IPS DF 4.7 (cell line): ENCODE results near the gene NEK11.

ENCODE experiments used
- DNase-seq: peaks from one replicate; pipeline ENCODE4 v3.0.0-alpha.2; 2013; ENCODE audit warnings: low spot score; ENCODE audit errors: extremely low read depth

Gene NEK11, protein sequence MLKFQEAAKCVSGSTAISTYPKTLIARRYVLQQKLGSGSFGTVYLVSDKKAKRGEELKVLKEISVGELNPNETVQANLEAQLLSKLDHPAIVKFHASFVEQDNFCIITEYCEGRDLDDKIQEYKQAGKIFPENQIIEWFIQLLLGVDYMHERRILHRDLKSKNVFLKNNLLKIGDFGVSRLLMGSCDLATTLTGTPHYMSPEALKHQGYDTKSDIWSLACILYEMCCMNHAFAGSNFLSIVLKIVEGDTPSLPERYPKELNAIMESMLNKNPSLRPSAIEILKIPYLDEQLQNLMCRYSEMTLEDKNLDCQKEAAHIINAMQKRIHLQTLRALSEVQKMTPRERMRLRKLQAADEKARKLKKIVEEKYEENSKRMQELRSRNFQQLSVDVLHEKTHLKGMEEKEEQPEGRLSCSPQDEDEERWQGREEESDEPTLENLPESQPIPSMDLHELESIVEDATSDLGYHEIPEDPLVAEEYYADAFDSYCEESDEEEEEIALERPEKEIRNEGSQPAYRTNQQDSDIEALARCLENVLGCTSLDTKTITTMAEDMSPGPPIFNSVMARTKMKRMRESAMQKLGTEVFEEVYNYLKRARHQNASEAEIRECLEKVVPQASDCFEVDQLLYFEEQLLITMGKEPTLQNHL

DNA sequence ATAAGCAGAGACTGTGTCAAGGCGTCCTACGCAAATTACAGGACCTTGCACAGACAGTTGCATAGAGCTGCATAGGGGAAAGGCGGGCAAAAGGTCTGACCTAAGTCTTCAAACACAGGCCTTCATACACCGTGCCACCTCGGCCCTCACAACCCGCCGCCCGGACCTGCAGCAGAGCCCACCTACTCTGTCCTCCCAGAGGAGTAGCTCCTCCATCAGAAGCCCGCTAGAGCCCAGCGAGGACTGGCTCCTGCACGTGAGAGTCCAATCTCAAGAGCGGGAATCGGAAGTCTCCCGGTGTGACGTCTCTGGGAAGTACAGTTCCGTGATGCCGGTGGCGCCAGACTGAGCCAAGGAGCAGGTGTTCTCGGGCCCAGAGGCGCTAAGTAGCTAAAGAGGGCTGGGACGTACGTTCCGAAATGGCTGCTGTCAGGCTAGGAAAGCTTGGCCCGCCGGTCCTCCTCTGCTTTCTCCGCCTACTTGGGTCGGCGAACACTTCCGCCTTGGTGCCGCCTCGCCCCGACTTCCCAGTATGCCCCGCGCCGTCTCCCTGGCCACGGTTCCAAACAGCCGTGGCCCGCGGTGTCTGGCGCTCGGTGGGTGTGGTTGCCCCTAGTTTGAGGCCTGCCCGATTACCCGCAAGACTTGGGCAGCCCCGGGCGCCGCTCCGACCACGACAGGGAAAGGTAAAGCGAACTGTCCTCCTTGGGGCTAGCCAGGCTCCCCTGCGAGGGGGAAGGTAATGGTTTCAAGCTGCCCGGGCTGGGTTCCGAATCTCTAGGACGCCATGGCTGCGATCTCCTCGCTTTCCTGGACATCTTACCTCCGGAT lies at the start of gene NEK11, which contains the start of gene ASTE1:
Gene NEK11, plus strand, starts transcription at position 557 of the 831 bp plus-strand sequence. CDS start 2,832 bp downstream, outside the sequence.
Gene ASTE1, minus strand, starts transcription at position 505 of the 831 bp plus-strand sequence. CDS start 1,519 bp downstream, outside the sequence.
- no peak for DNase-seq

DNA sequence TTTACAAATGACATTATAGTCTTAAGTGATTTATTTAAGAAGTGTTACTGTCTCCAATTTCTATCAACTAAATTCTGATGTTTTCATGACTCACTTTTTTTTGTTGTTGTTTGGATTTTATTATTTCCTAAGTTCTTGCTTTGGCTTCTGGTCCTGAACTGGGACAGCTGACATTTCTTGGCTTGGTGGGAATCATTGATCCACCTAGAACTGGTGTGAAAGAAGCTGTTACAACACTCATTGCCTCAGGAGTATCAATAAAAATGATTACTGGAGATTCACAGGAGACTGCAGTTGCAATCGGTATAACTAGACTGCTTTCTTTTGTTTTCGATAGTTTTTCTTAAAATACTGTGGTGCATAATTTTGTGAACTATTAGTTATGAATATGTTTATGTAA lies 47.6 kb upstream of the NEK11 start:
- DNase-seq, result no peak

DNA sequence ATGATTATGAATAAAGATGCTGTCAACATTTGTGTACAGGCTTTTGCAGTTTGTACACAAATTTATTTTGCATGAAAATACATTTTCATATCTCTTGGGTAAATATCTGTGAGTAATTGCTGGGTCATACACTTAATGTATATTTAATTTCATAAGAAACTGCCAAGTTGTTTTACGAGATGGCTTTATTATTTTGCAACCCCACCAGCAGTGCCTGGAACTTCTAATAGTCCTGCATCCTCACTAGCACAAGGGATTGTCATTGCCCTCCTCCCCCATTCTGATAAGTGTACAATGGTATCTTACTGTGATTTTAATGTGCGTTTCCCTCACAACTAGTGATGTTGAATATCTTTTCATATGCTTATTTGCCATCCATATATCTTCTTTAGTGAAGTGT lies 45.2 kb upstream of the NEK11 start:
- DNase-seq, result no peak

DNA sequence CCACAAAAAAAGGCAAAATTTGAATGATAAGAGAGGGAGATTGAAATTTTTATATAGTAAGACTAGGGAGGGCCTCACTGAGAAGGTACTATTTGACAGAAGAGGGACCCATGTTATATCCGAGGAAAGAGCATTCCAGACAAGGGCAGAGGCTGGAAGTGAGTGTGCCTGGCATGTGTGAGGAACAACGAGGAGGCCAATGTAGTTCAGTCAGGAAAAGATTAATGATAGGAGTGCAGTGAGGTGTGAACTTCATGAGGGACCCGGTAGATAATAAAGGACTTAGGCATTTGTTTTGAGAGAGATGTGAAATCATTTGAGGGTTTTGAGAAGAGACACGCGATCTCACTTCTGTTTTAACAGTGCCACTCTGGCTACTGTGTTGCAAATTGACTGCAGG lies 36.4 kb upstream of the NEK11 start:
- no peak for DNase-seq

DNA sequence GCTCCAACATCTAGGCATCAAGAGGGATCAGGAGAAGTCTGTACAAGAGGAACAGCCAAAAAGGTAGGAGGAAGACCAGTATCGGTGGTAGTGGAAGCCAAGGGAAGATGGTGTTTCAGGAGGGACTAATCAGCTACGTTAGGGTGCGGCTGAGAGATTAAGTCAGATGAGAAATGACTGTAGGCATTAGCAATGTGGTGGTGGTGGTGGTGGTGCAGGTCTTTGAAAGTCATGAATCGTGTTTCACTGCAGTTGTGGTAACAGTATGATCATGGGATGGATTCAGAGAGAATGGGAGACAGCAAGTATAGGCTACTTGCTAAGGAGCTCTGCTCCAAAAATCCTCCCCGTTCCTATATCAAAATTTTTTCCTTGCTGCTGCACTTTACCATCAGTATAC lies 35.6 kb upstream of the NEK11 start:
- no peak for DNase-seq

DNA sequence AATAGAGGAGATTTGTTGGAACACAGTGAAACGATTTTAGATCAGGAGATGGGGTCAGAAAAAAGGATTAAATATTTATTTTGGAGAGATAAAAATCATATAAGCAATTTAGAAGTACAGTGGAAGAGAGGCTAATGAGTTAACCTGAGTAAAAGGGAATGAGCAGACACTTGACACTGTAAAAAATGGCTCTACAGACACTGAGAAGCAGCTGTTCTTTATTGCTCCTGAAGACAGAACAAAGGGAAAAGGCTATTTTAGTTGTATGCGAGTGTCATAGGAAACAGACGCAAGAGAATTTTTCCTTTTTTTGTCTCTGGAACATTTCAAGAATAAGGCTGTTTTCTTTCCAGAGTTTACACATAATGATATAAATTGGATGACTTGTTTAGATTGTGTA lies 34.3 kb upstream of the NEK11 start:
- DNase-seq, result no peak

DNA sequence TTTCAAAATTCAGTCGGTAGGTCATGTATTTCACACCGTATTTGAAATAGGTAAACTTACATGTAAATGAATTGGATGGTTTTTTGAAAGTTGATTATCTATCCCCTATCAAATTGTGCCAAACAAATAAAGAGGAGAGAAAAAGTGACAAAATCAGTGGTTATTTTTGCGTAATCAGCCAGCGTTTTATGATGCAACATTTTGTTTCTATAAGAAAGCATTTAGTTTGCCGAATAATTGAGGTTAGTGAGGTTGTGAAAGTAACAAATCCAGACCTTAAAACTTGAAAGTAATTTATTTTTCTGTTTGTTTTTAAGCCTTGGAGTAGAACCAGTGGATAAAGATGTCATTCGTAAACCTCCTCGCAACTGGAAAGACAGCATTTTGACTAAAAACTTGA lies 29.4 kb upstream of the NEK11 start:
- DNase-seq, result no peak

DNA sequence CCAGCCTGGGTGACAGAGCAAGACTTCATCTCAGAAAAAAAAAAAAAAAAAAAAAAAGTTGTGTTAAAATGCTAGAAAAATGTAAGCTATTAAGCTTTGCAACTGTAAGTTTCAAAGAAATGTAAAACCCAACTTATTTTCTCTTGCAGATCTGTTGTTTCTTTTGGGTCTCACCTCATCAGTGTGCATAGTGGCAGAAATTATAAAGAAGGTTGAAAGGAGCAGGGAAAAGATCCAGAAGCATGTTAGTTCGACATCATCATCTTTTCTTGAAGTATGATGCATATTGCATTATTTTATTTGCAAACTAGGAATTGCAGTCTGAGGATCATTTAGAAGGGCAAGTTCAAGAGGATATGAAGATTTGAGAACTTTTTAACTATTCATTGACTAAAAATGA lies 25.6 kb upstream of the NEK11 start:
- no peak for DNase-seq

DNA sequence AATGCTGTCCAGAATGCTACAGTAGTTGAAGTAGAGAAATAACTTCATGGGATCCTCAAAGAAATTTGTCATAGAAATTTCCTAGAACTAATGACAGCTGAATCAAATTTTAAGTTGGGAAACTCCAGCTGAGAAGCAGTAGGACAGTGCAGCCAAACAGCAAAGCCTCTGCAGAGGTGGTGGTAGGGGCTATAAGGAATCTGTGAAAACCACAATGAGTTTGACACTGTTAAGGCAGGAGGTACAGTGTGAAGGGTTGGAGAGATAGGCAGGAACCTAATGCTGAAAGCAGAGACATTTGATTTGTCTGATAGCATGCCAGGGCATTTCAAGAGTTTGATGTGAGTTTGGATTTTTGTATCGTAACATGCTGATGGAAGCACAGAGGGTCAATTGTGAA lies 22.1 kb upstream of the NEK11 start:
- no peak for DNase-seq

DNA sequence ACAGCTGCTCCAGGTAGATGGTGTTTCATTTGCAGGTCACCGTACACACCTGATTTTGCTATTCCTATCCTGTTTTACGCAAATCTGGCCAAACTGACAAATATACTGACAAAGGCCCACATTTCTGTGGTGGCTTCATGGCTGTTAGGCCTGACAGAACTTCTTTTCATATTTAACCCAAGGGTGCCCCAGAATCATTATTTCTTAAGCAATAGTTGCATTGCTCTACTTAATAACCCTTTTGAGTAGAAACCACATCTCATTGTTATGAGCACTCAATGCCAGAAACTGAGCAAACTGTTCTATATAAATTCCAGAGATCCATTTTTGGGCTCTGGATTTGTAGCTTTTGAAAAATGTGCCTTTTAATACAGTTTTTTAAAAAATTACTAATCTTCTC lies 19.4 kb upstream of the NEK11 start:
- no peak for DNase-seq

DNA sequence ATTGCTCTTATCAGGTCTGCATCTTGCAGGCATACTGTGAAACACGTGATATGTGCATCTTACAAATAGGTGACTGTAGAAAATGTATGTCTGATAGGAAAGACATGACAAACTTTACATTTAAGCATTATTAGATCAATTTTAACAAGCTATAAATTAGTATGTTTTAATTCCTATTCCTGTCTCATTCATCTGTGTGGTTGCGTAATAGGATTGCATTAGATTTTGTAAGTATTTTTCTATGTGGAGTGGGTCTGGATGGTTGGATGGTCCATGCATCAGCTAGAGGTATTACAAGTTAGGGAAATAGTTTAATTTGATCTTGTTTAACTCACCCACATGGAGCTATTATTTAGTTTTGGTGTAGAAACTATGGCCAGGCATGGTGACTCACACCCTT lies 18.9 kb upstream of the NEK11 start:
- no peak for DNase-seq

DNA sequence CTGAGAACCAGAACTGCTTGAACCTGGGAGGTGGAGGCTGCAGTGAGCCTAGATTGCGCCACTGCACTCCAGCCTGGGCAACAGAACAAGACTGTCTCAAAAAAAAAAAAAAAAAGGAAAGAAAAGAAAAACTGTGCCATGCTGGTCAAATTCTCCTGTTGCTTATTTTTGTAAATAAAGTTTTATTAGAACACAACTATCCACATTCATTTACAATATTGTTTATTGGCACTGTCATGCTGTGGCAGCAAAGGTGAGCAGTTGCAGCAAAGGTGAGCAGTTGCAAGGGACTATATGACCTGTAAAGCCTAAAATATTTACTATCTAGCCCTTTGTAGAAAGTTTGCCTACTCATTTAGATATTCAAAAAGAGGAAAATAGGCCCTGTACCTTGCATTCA lies 18.4 kb upstream of the NEK11 start:
- DNase-seq, result no peak

DNA sequence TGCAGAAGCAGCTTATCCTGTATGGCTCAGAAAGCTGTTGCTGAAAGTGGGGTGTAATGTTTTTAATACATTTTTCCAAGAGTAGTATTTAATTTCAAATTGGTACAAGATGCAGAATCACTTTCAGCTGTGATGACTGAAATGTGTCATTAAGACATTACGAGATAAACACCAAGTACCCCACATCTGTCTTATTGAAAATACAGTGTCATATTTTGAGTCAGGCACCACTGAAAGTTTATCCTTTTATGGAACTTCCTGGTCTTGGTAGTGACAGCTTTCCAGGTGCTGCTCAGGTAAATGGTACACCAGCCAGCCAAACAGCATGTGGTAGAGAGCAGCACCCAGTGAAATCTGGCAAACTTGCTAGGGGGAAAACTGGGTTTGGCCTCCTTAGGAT lies 17.0 kb upstream of the NEK11 start:
- DNase-seq, result no peak

DNA sequence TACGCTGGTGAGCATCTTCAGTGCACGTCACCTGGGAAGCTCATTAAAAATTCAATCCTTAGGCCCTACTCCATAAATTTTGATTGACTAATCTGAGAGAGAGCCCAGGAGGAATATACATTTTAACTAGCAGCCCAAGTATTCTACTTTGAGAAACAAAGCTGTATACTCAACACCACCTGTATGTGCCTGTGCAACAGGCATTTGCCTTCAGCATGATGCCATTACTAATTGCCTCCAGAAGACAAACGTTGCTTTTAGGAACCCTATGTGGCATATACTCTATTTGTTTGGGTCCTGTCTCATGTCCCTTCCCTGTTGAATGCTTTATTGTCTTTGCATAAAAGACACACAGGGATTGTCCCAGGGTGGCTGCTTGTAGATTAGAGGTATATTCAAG lies 7.7 kb upstream of the NEK11 start:
- DNase-seq, result no peak

DNA sequence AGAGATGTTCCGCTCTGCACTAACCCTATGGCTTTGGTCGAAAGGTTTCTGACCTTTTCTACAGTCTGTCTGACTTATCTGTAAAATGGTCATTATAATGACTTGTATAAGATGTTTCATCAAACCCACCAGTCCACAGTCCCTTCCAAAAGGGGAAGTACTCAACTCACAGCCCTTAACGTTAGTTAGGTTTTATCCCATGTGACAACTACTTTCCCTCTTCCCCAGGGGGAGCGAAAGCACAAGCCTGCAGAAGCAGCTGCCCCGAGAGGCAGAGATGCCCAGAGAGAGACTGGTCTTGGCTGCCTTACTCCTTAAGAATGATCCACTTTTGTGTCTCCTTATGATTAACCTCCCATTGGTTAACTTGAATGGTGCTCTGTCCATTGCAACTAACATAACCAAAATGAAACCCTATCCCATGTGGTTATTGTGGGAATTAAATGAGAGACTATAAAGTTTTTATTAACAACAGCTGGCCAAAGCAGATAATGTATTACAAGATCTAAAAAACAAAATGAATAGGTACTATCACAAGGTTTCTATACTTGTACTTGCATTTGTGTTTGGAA lies 6.5 kb upstream of the NEK11 start:
- no peak for DNase-seq

DNA sequence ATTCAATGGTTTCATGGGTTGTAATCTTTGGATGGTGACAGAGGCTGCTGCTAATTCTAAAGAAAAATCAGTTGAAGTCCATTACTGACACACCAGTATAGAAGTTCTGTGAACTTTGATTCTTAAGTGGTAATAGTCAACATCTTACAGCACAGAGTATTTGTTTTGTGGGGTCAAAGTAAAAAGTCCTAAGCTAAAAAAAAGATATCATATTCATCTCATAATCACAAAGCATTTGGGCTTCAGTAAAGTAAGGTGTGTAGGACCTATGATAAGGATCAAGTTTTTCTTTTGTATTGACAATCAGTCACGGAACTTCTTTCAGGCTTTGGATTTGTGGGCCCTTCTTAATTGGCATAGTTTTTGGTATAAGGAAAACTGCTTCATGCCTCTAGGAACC lies 1.1 kb upstream of the NEK11 start:
- DNase-seq, result no peak

DNA sequence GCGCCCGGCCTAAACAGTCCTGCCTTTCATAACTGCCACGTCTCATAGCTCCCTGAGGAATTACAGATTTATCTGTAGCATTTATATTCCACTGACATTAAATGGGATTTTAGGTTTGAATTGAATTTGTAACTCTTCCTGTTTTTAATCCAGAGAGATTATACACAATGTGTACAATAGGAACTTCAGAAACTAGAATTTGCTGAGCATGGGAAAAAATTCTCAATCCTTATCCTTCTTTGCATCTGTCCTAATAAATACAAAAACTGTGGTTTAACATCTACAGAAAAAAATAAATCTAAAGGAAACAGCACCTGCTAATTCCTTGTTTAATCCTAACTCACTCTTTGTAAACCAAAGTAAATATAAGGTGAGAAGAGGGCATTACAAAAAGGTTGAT lies 2.2 kb downstream of the NEK11 start:
- DNase-seq, result no peak

DNA sequence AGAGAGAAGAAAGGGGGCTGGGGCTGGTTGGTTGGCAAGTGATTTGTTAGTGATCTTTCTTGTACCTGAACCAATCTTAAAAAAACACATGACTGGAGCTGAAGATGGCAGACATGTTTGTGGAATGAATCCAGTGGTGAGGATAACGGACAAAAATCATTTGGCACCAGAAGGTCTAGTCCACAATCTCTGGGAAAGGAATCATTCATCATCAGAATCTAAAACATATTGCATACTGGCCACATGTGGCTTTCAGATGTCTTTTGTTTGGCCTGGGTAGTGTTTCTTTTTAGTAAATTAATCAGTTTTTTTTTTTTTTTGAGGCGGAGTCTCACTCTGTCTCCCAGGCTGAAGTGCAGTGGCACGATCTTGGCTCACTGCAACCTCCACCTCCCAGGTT lies 5.0 kb downstream of the NEK11 start:
- no peak for DNase-seq

DNA sequence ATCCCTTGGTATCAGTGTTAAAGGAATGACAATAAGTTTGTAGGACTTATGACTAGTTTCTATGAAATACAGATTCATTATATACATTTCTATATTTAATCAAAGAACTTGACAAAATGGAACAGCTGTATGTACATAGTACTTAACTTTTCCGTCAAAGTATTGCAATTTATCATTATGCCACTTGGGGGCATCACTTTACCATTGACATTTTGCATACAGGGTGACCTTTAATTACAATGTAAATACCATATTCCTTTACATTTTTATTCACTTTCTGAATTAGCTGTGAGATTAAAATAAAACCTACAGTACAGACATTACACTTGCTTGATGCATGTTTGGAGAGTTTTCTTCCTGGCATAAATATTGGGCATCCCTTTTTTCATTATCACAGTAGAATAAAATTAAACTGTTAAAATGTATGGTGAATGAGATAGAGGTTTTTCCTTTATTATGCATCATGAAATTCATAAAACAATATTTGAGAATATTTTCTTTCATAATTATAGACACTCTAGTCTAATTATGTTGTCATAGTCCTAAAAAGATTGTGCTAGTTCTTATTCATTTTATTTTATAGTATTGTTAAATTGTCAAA lies 6.9 kb downstream of the NEK11 start:
- DNase-seq, result no peak

DNA sequence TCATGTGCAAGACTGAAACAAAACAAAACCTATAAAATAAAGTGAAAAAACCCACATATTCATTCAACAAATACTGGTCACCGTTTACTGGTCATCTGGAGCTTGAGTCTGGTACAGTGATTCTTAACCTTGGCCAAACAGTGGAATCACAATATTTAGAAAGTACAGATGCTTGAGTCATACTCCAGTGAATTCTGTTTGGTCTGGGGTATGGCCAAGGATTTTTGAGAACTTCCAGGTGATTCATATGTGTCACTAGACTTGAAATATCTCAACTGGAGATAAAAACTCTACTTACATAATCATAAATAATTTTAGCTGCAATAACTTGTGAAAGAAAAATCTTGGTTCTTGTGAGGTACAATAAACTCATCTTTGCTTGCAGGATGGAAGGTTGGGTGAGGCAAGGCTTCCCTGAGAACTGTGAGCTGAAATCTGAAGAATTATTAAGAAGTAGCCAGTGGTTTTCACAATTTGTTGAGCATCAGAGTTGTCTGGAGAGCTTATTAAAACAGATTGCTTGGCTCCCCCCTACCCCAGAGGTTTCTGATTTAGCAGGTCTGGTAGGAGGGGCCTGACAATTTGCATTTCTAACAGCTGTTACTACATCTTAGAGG lies 9.6 kb downstream of the NEK11 start:
- DNase-seq, result no peak

DNA sequence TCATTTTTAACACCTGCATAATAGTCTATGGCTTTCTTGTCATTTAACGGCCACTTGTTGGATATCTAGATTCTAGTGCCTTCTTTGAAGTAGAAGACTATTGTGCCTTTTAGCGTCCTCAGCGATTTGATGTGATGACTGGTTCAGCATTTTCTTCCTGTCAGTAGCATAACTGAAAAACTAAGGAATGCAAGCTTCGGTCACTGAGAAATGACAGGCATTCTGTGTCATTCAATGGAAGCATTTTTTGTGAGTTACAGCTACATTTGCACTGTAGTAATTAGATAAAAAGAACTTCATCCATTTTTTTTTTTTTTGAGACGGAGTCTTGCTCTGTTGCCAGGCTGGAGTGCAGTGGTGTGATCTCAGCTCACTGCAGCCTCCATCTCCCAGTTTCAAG lies 10.3 kb downstream of the NEK11 start:
- DNase-seq, result no peak
